ENCODE results near the gene KLF7. TPM values are rescaled to one million over a fixed set of nuclear protein-coding genes. Genes with fewer than 3 reads are reported as not detected.
A peak's percentile ranks its signal among the peaks of the same experiment; 100 is the strongest.

The KLF7 gene
- total and polyA plus RNA-seq, 2 donors: 15.1 to 30.3 TPM

DNA sequence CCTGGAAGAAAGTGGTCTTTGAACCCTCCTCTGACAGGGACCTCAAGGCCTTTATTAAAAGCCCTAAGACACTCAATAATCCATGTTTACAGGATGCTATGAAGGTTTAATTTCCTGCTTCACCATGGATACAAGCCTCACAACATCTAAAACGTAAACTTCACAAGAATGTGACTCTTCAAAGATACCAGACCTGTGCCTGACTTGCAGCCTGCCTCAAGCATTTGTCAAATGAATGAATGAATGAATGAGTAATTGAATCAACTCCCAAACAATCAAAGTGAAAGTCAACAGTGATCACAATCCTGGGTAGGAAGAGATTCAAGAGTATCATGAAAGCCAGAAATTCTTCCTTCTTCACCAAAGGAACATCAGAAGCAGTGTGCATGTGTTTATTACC is 30.4 kb downstream of the KLF7 start:
- 15% methylated on average over 1 of the region's 1 CpG for WGBS
- no peak overlapping the region for H3K4me3 ChIP-seq (ENCODE audit: low read depth, low read length)
- H3K36me3 ChIP-seq (ENCODE audit: insufficient read depth): no peaks in the 10 kb centered on the region
- H3K4me1 ChIP-seq (ENCODE audit: insufficient read depth): no peaks in the 10 kb centered on the region
- no peak for DNase-seq (ENCODE audit: extremely low spot score)
- no peak overlapping the region for H3K27ac ChIP-seq (ENCODE audit: low read depth)

- WGBS: 38% methylated on average over 13 of the region's 13 CpGs
- DNase-seq (ENCODE audit: extremely low spot score): peak; percentile 61
- Histone ChIP-seq H3K36me3 (ENCODE audit: insufficient read depth) (peaks cover 1% of the 10 kb centered on the region), H3K4me1 (ENCODE audit: insufficient read depth) (no peaks in the 10 kb centered on the region), H3K4me3 (ENCODE audit: low read depth, low read length) (no peak overlapping the region), H3K27ac (ENCODE audit: low read depth) (peak overlapping the region; percentile 2)
Measured at GRCh38 chr2:207133820-207134519, 31.8 kb downstream of the KLF7 start.

GRCh38 chr2:207133458-207133819 is 32.3 kb downstream of the KLF7 start:
- Histone ChIP-seq H3K4me1 (ENCODE audit: insufficient read depth) (no peaks in the 10 kb centered on the region), H3K4me3 (ENCODE audit: low read depth, low read length) (no peak overlapping the region), H3K36me3 (ENCODE audit: insufficient read depth) (peaks cover 1% of the 10 kb centered on the region), H3K27ac (ENCODE audit: low read depth) (no peak overlapping the region)
- DNase-seq (ENCODE audit: extremely low spot score): no peak
- WGBS: 63% methylated on average over 6 of the region's 6 CpGs

- DNase-seq (ENCODE audit: extremely low spot score): no peak
- Histone ChIP-seq H3K4me3 (ENCODE audit: low read depth, low read length) (no peak overlapping the region), H3K4me1 (ENCODE audit: insufficient read depth) (peaks cover 1% of the 10 kb centered on the region), H3K27ac (ENCODE audit: low read depth) (no peak overlapping the region), H3K36me3 (ENCODE audit: insufficient read depth) (peaks cover 1% of the 10 kb centered on the region)
Measured at GRCh38 chr2:207132019-207132418, 33.7 kb downstream of the KLF7 start.

GRCh38 chr2:207131594-207131993 is 34.2 kb downstream of the KLF7 start:
- H3K4me3 ChIP-seq (ENCODE audit: low read depth, low read length): no peak overlapping the region
- peaks cover 1% of the 10 kb centered on the region for H3K36me3 ChIP-seq (ENCODE audit: insufficient read depth)
- peaks cover 1% of the 10 kb centered on the region for H3K4me1 ChIP-seq (ENCODE audit: insufficient read depth)
- no peak overlapping the region for H3K27ac ChIP-seq (ENCODE audit: low read depth)
- WGBS: 61% methylated on average over 2 of the region's 2 CpGs
- DNase-seq (ENCODE audit: extremely low spot score): no peak

DNA sequence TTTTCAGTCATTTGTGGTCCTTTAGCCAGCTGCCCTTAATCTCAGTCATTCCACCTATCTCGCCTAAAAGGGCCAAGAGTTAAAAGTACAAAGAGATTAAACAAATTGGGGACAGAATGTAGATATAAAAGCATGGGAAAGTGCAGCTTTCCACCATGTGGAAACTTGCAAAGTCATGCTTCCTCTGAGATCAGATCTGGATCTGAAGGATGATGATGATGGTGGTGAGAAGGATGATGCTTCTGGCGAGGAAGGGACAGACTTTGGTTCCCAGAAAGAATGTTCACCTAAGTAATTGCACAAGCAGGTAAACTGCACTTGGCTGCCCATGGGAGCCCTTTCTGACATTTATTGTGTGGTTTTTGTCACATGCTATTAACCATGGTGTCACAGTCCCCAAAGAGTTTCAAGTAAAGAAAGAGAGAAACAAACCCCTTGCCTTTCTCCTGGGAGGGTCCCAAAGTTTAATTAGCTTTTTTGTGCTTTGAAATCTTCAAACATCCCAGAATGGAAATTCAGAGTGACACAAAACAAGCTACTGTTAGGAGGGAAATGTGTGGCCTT is 34.7 kb downstream of the KLF7 start:
- peaks cover 1% of the 10 kb centered on the region for H3K36me3 ChIP-seq (ENCODE audit: insufficient read depth)
- DNase-seq (ENCODE audit: extremely low spot score): no peak
- no peak overlapping the region for H3K4me3 ChIP-seq (ENCODE audit: low read depth, low read length)
- H3K4me1 ChIP-seq (ENCODE audit: insufficient read depth): peaks cover 1% of the 10 kb centered on the region
- H3K27ac ChIP-seq (ENCODE audit: low read depth): no peak overlapping the region
- 90% methylated on average over 2 of the region's 2 CpGs for WGBS

- H3K4me1 ChIP-seq (ENCODE audit: insufficient read depth): peaks cover 1% of the 10 kb centered on the region
Measured at GRCh38 chr2:207129821-207130220, 35.9 kb downstream of the KLF7 start.

GRCh38 chr2:207128867-207129266 is 36.9 kb downstream of the KLF7 start:
- H3K4me1 ChIP-seq (ENCODE audit: insufficient read depth): peaks cover 1% of the 10 kb centered on the region

More at GRCh38 chr2:207129821-207130220, 35.9 kb downstream of the KLF7 start:
- H3K36me3 ChIP-seq (ENCODE audit: insufficient read depth): peaks cover 1% of the 10 kb centered on the region
- no peak overlapping the region for H3K4me3 ChIP-seq (ENCODE audit: low read depth, low read length)
- H3K27ac ChIP-seq (ENCODE audit: low read depth): no peak overlapping the region
- WGBS: 73% methylated on average over 4 of the region's 4 CpGs
- DNase-seq (ENCODE audit: extremely low spot score): no peak

GRCh38 chr2:207126724-207127308 is 38.9 kb downstream of the KLF7 start:
- no peak for DNase-seq (ENCODE audit: extremely low spot score)
- peaks cover 1% of the 10 kb centered on the region for H3K4me1 ChIP-seq (ENCODE audit: insufficient read depth)
- no peak overlapping the region for H3K4me3 ChIP-seq (ENCODE audit: low read depth, low read length)
- WGBS: 97% methylated on average over 4 of the region's 4 CpGs
- H3K36me3 ChIP-seq (ENCODE audit: insufficient read depth): peaks cover 1% of the 10 kb centered on the region
- H3K27ac ChIP-seq (ENCODE audit: low read depth): no peak overlapping the region

More at GRCh38 chr2:207128867-207129266, 36.9 kb downstream of the KLF7 start:
- Histone ChIP-seq H3K27ac (ENCODE audit: low read depth) (no peak overlapping the region), H3K4me3 (ENCODE audit: low read depth, low read length) (no peak overlapping the region), H3K36me3 (ENCODE audit: insufficient read depth) (peaks cover 1% of the 10 kb centered on the region)
- WGBS: 95% methylated on average over 4 of the region's 4 CpGs
- DNase-seq (ENCODE audit: extremely low spot score): no peak

DNA sequence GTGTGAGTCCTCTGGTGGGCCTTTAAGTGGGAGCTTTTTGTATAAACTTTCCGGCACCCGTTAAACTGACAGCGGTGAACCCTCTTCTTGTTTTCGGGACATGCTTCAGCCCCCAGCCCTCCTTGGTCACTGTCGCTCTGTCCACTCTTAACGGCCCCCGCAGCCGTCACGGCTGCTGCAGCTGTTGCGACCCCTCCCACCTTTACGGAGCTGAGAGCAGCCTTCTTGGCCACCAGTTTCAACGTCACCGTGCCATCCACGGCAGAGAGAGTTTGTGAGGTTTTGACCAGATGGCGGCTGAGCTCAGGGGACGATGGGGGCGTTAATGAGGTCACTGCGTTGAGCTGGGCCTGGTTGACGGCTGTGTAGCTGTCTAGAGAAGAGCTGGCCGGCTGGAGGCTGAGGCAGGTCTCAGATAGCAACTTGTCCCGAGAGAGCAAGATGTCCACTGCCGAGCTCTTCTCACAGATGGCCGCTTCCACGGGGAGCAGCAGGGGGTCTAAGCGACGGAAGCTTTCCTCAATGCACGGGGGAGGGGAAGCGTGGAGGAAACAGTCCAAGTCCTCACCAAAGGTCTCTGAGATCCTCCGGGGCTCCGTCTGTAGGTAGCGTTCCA is 41.9 kb downstream of the KLF7 start:
- H3K36me3 ChIP-seq (ENCODE audit: insufficient read depth): no peaks in the 10 kb centered on the region
- peaks cover 1% of the 10 kb centered on the region for H3K4me1 ChIP-seq (ENCODE audit: insufficient read depth)
- H3K4me3 ChIP-seq (ENCODE audit: low read depth, low read length): no peak overlapping the region
- no peak overlapping the region for H3K27ac ChIP-seq (ENCODE audit: low read depth)
- DNase-seq (ENCODE audit: extremely low spot score): no peak
- 91% methylated on average over 31 of the region's 31 CpGs for WGBS

GRCh38 chr2:207123335-207123744 is 42.4 kb downstream of the KLF7 start:
- 72% methylated on average over 4 of the region's 4 CpGs for WGBS
- Histone ChIP-seq H3K36me3 (ENCODE audit: insufficient read depth) (no peaks in the 10 kb centered on the region), H3K4me3 (ENCODE audit: low read depth, low read length) (no peak overlapping the region), H3K4me1 (ENCODE audit: insufficient read depth) (peaks cover 1% of the 10 kb centered on the region), H3K27ac (ENCODE audit: low read depth) (no peak overlapping the region)
- no peak for DNase-seq (ENCODE audit: extremely low spot score)

DNA sequence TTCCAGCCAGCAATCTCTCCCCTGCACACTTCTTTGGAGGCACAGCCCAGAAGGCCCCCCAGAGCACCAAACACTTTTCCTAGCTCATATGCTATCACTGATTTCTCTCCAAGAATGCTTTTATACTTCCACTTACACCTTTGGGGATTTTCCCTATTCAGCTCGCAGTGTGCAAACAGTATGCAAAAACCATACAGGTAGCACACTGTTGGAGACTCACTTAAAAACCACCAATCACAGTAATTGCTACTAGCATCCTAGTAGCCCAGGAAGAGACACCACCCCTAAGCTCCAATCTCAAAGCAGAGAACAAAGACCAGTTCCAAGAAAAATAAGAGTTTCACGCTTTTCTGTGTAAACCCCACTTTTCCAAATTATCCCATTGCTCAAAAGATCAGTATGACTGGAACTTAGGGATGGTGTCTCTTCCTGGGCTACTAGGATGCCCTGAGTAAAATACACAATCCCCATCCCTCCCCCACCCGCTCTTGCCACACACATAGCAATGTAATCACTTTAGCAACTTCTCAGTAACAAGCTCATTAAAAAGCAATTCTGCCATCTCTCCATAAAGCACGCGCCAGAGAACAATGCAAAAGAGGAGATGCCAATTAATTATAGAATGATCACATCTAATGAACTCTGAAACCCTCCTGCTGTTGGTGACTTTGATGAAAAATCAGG is 43.0 kb downstream of the KLF7 start:
- H3K27ac ChIP-seq (ENCODE audit: low read depth): no peak overlapping the region
- DNase-seq (ENCODE audit: extremely low spot score): no peak
- H3K4me1 ChIP-seq (ENCODE audit: insufficient read depth): peaks cover under 1% of the 10 kb centered on the region
- H3K4me3 ChIP-seq (ENCODE audit: low read depth, low read length): no peak overlapping the region
- no peaks in the 10 kb centered on the region for H3K36me3 ChIP-seq (ENCODE audit: insufficient read depth)
- WGBS: 88% methylated on average over 5 of the region's 5 CpGs

GRCh38 chr2:207121784-207122183 is 44.0 kb downstream of the KLF7 start:
- Histone ChIP-seq H3K4me3 (ENCODE audit: low read depth, low read length) (no peak overlapping the region), H3K36me3 (ENCODE audit: insufficient read depth) (no peaks in the 10 kb centered on the region), H3K27ac (ENCODE audit: low read depth) (no peak overlapping the region), H3K4me1 (ENCODE audit: insufficient read depth) (no peaks in the 10 kb centered on the region)
- WGBS: 23% methylated on average over 1 of the region's 1 CpG
- DNase-seq (ENCODE audit: extremely low spot score): no peak
